Smooth muscle cell (in vitro differentiated cells): ENCODE results near the gene CAPN11. TPM values are rescaled to one million over a fixed set of nuclear protein-coding genes. Genes with fewer than 3 reads are reported as not detected.

Experiments
- DNase-seq: peaks from one replicate; lab custom pipeline; 2025; ENCODE audit not compliant: unreplicated experiment; lab: John Stamatoyannopoulos, UW
- H2AFZ ChIP-seq: fragments of 200-600 bp; sonication (generic); 2 replicates; pipeline ENCODE4 v1.6.0; 2016; ENCODE audit warnings: antibody characterized with exemption, low read depth, mild to moderate bottlenecking
- H3F3A ChIP-seq: fragments of 200-600 bp; sonication (generic); 2 replicates; pipeline ENCODE4 v1.6.0; 2017; ENCODE audit warnings: antibody characterized with exemption, low read depth
- H3K27ac ChIP-seq: fragments of 200-600 bp; sonication (generic); 2 replicates; pipeline ENCODE4 v1.5.1; 2016; ENCODE audit warnings: low read depth, mild to moderate bottlenecking
- H3K27me3 ChIP-seq: fragments of 200-600 bp; sonication (generic); 2 replicates; pipeline ENCODE4 v1.6.1; 2016; ENCODE audit warnings: low read depth, mild to moderate bottlenecking
- H3K36me3 ChIP-seq: fragments of 200-600 bp; sonication (generic); 2 replicates; pipeline ENCODE4 v1.5.1; 2016; ENCODE audit warnings: low read depth
- H3K4me1 ChIP-seq: fragments of 200-600 bp; sonication (generic); 2 replicates; pipeline ENCODE4 v1.5.1; 2016; ENCODE audit warnings: low read depth
- H3K4me2 ChIP-seq: fragments of 200-600 bp; sonication (generic); 2 replicates; pipeline ENCODE4 v1.6.0; 2016; ENCODE audit warnings: mild to moderate bottlenecking
- H3K4me3 ChIP-seq: fragments of 200-600 bp; sonication (generic); 2 replicates; pipeline ENCODE4 v1.5.1; 2016; ENCODE audit warnings: mild to moderate bottlenecking
- H3K79me2 ChIP-seq: fragments of 200-600 bp; sonication (generic); 2 replicates; pipeline ENCODE4 v1.6.0; 2016; ENCODE audit warnings: low read depth, mild to moderate bottlenecking
- H3K9ac ChIP-seq: fragments of 200-600 bp; sonication (generic); 2 replicates; pipeline ENCODE4 v1.6.0; 2016; ENCODE audit warnings: low read depth
- H3K9me3 ChIP-seq: fragments of 200-600 bp; sonication (generic); replicated peaks from 2 replicates; pipeline ENCODE4 v1.5.1; 2016; ENCODE audit warnings: low read depth
- H4K20me1 ChIP-seq: fragments of 200-600 bp; sonication (generic); 2 replicates; pipeline ENCODE4 v1.6.0; 2016; ENCODE audit warnings: low read depth
- WGBS: methylation state at CpG from one replicate; pipeline ENCODE4 v1.1.7; 2016; ENCODE audit warnings: low lambda C conversion rate; 5-methylcytosine and 5-hydroxymethylcytosine counted together
- polyA plus RNA-seq: library from polyadenylated mRNA; unstranded; fragments of >200 nt; fragmentation: Nextera tagmentation; extraction: Ambion mirVana; gene quantifications from 2 replicates; pipeline ENCODE4 v1.2.1, GENCODE V29; 2016
- total RNA-seq: library from RNA; depleted of rRNA; stranded (reverse); fragments of >200 nt; gene quantifications from 2 replicates; pipeline ENCODE4 v1.2.3, GENCODE V29; 2014
- TF ChIP-seq, protein P1 (sequence below): fragments of 200-600 bp; sonication (generic); IDR thresholded peaks from 2 replicates; pipeline ENCODE4 v1.5.1; 2017; ENCODE audit warnings: borderline replicate concordance, mild to moderate bottlenecking, antibody characterized with exemption; ENCODE audit not compliant: insufficient read depth, poor library complexity, severe bottlenecking

CAPN11 gene
- total and polyA plus RNA-seq, 2 experiments from 2014 or later: 0.31 TPM; not detected in 1

DNA sequence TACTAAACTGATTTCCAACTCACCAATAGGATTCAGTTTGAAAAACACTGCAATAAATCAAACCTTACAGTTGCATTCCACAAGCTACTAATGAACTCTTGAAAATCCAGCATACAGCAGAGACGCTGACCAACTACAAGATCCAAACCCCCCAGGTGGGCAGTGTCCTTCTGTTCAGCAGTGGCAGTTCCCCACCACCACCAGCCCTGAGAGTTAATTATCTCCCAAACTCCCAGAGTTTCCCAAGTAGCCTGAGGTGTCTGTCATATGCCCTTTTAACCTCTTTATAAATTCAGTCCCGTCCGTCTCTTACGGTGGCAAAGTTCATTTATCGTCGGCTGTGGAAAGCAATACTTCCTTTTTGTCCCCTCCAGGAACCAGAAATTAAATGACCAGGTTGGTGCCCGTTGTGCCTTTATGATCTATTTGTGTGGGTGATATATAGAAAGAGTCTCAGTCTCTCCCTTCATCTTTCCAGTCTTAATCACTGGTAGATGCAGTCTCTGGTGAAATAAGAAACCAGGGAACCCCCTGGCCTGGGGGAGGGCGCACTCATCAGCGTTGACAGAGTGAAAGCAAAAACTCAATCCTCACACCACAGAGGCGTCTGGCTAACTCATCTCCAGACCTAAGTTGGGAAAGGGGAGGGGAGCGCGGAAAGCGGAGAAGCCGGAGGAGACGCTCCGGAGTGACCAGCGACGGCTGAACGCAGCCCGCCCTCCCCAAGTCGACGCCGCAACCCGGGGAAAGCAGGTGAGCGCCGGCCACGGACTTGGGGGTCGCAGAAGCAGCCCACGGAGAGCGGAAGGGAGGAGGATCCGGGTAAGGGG is 32.1 kb upstream of the CAPN11 start:
- Histone ChIP-seq H3K27ac (peak overlapping the region; percentile 93), H3K27me3 (no peaks in the 10 kb centered on the region), H3K4me1 (peaks cover 46% of the 10 kb centered on the region), H3F3A (no peaks in the 10 kb centered on the region), H3K36me3 (no peaks in the 10 kb centered on the region), H4K20me1 (peaks cover 70% of the 10 kb centered on the region), H3K79me2 (peaks cover 83% of the 10 kb centered on the region), H3K9me3 (no peaks in the 10 kb centered on the region), H3K4me2 (peak overlapping the region; percentile 89), H3K9ac (peak overlapping the region; percentile 93), H2AFZ (no peak overlapping the region), H3K4me3 (peak overlapping the region; percentile 97)
- TF ChIP-seq, protein P1, sequence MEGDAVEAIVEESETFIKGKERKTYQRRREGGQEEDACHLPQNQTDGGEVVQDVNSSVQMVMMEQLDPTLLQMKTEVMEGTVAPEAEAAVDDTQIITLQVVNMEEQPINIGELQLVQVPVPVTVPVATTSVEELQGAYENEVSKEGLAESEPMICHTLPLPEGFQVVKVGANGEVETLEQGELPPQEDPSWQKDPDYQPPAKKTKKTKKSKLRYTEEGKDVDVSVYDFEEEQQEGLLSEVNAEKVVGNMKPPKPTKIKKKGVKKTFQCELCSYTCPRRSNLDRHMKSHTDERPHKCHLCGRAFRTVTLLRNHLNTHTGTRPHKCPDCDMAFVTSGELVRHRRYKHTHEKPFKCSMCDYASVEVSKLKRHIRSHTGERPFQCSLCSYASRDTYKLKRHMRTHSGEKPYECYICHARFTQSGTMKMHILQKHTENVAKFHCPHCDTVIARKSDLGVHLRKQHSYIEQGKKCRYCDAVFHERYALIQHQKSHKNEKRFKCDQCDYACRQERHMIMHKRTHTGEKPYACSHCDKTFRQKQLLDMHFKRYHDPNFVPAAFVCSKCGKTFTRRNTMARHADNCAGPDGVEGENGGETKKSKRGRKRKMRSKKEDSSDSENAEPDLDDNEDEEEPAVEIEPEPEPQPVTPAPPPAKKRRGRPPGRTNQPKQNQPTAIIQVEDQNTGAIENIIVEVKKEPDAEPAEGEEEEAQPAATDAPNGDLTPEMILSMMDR: no peak
- peak; percentile 79 for DNase-seq
- WGBS: 1% methylated on average over 26 of the region's 31 CpGs

DNA sequence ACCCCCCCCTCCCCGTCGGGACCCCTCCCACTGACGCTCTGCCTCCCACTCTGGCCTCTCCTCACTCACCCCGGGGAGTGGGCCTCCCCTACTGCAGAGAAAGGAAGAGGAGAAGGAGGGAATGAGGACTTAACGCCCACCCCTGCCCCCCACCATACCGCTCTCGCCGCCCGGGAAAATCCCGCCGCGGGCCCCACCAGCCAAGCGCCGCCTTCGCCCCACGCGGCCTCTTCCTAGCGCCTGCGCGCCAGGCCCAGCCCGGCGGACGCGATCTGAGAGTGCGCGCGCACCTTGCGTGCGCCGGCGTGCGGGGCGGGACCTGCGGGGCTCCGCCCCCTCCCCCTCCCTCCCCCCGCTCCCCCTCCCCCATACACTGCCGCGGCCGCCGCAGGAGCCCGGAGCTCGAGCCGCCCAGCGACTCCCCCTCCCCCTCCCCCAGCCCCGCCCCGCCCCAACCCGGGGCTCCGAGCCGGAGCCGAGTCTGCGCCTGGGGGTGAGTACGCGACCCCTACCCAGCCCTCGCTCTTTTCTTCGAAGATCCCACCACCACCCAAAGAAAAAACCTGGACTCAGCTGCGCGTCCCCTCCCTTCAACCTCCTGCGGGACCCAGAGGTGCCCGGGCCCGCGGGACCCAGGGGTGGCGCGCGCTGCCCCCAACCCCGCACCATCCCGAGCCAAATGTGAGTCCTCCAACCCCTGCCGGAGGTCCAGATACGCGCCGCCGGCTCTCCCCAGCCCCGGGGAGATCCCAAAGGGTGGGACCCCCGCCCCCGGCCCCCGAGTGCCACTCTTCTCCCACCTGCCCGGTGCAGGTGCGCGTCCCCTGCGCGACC is 31.2 kb upstream of the CAPN11 start, which contains the start of the genes MRPL14 and TMEM63B:
MRPL14 (minus strand) TSS at position 267 of the 834 bp plus-strand sequence. CDS start 10,841 bp downstream, outside the sequence.
TMEM63B (plus strand) TSS at position 369 of the 834 bp plus-strand sequence. CDS start 7,031 bp downstream, outside the sequence.
- 3% methylated on average over 47 of the region's 80 CpGs for WGBS

DNA sequence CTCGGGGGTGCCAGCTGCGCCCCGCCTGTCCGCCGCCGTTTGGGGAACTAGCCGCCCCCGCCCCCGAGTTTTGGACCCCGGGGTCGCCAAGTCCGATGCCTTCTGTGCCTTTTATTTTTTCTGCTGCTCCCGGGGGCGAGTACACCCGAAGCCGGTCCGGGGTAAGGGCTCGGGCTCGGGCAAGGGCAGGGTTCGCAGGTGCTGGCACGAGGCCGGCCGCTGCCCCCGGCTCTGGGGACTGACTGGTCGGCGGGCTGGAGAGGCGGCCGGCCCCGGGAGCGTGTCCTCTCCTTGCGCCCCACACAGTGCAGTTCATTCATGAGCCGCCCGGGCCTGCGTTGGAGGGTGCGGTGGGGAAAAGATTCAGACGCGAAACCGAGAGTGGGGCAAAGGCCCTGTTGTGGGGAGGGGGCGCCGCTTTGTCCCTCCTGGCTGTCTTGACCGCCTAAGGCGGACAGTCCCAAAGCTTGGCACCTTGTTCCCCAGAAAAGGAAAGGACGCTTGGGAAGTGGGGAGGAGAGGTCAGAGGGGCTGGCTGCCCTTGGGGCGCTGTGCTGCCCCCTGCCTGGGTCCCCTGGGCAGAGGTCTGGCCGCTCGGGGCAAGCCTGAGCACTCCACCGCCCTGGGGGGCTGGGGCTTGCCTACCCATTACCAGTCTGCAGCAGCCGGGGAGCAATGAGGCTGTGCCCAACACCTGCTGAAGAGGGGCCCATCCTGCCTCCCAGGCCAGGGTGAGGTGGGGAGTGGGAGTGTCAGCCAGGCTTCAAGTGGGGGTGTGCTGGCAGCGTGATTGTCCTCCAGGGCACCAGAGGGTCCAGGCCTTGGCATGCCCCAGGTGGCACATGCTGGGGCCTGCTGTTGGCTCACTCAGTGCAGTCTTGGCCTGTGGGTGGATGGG is 30.4 kb upstream of the CAPN11 start:
- Histone ChIP-seq H3K9me3 (no peaks in the 10 kb centered on the region), H3K4me1 (peaks cover 40% of the 10 kb centered on the region), H3K79me2 (peaks cover 70% of the 10 kb centered on the region), H3K4me3 (peak overlapping the region; percentile 97), H3K9ac (peak overlapping the region; percentile 82), H3K27me3 (no peaks in the 10 kb centered on the region), H3K27ac (no peak overlapping the region), H3K4me2 (peak overlapping the region; percentile 89), H3K36me3 (no peaks in the 10 kb centered on the region), H3F3A (no peaks in the 10 kb centered on the region), H2AFZ (peak overlapping the region; percentile 84), H4K20me1 (peaks cover 54% of the 10 kb centered on the region)
- 7% methylated on average over 47 of the region's 49 CpGs for whole genome bisulfite sequencing
- no peak for DNase-seq
- TF ChIP-seq, protein P1: no peak

More for the DNA sequence above, 31.2 kb upstream of the CAPN11 start, which contains the start of the genes MRPL14 and TMEM63B:
- H4K20me1 ChIP-seq: peaks cover 62% of the 10 kb centered on the region
- H3K9me3 ChIP-seq: no peaks in the 10 kb centered on the region
- peak within 1 kb of the TSS; percentile 84 for H2AFZ ChIP-seq
- DNase-seq: peak; percentile 85
- peaks cover 42% of the 10 kb centered on the region for H3K4me1 ChIP-seq
- peak within 1 kb of the TSS; percentile 97 for H3K4me3 ChIP-seq
- H3K27me3 ChIP-seq: no peaks in the 10 kb centered on the region
- no peaks in the 10 kb centered on the region for H3F3A ChIP-seq
- H3K36me3 ChIP-seq: no peaks in the 10 kb centered on the region
- TF ChIP-seq, protein P1: no peak
- H3K9ac ChIP-seq: peak within 1 kb of the TSS; percentile 93
- H3K79me2 ChIP-seq: peaks cover 78% of the 10 kb centered on the region
- peak within 1 kb of the TSS; percentile 93 for H3K27ac ChIP-seq
- H3K4me2 ChIP-seq: peak within 1 kb of the TSS; percentile 89
